Prostate gland (tissue), 2 donors: ENCODE data around the gene RNF114. TPM values are rescaled to one million over a fixed set of nuclear protein-coding genes. Genes with fewer than 3 reads are reported as not detected.
"Not testable (repeated sequence)": the region's sequence is repeated elsewhere in the genome, so short reads cannot be mapped to it uniquely, and the experiment has no call there.

ENCODE experiments used
- DNase-seq: peaks from one replicate; pipeline ENCODE4 v3.0.0-alpha.2; 2019; ENCODE audit warnings: low spot score
- H3K27ac ChIP-seq, 2 donors: fragments of 200-600 bp; sonication (generic); 2 replicates each; pipeline ENCODE4 v1.5.1; 2017 to 2019
- H3K27me3 ChIP-seq: fragments of 200-600 bp; sonication (generic); replicated peaks from 2 replicates; pipeline ENCODE4 v1.5.1; 2019; ENCODE audit not compliant: insufficient read depth
- H3K36me3 ChIP-seq, 2 donors: fragments of 200-600 bp; sonication (generic); 1 replicate in 1 of 2; 2 replicates in 1 of 2; pipeline versions ENCODE4 v1.5.1 to v1.8.1; 2017 to 2019
- H3K4me1 ChIP-seq: fragments of 200-600 bp; sonication (generic); replicated peaks from 2 replicates; pipeline ENCODE4 v1.5.1; 2019
- H3K4me3 ChIP-seq, 2 donors: fragments of 200-600 bp; sonication (generic); 2 replicates each; pipeline ENCODE4 v1.5.1; 2017 to 2019
- H3K9me3 ChIP-seq: fragments of 200-600 bp; sonication (generic); 2 replicates; pipeline ENCODE4 v1.5.1; 2017
- POLR2A ChIP-seq: fragments of 450-650 bp; IDR thresholded peaks from one replicate; pipeline ENCODE4 v1.6.1; 2016; ENCODE audit warnings: antibody characterized with exemption, mild to moderate bottlenecking
- POLR2AphosphoS5 ChIP-seq: sonication (generic); formaldehyde crosslinking; IDR thresholded peaks from one replicate; pipeline ENCODE4 v1.6.1; 2017; ENCODE audit warnings: antibody characterized with exemption
- WGBS: methylation state at CpG from one replicate; pipeline ENCODE4 v1.1.5; 2018; 5-methylcytosine and 5-hydroxymethylcytosine counted together
- intact Hi-C: fragments of 100-400 bp; cut with DNase I; formaldehyde crosslinking; loops from one replicate; pipeline ENCODE4 v1.14.2; 2022
- total RNA-seq, 2 donors: library from RNA; depleted of rRNA; stranded (reverse); fragments of >200 nt; gene quantifications; one replicate each; pipeline ENCODE4 v1.1.0, GENCODE V29; 2016
- TF ChIP-seq, protein P1 (sequence below), 4 experiments: fragments of 200-600 bp in 2 of 4; fragments of 450-650 bp in 2 of 4; sonication (generic) in 2 of 4; IDR thresholded peaks; 1 replicate in 3 of 4; 2 replicates in 1 of 4; pipeline ENCODE4 v1.5.1; 2016 to 2019; ENCODE audit warnings: antibody characterized with exemption in 4 of 4, mild to moderate bottlenecking in 2 of 4, moderate library complexity in 2 of 4

Gene RNF114
- total RNA-seq, 2 donors from 2014 or later = 166 to 239 TPM

DNA sequence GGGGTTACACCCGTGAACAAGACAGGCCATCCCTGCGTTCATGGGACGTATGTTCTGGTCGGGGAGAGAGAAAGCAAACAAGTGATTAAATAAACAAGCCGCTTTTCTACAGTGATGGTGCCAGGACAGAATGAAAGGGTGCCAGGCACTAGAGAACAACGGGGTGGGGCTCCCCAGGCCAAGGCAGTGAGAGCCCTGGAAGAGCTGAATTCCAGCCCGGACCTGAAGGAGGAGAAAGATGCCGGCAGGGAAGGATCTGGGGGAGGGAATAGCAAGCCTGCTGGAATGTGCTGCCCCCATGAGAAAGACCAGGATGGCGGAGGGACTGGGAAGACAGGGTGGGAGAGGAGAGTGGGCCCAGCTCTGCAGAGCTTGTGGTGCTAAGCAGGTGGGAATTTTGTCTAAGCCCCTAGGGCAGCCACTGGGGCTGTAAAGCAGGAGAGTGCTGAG lies 54.1 kb downstream of the RNF114 start:
- DNase-seq = peak; percentile 58
- peak overlapping the region; percentile 33 to 52 for H3K27ac ChIP-seq
- WGBS = 23% methylated on average over 9 of the region's 9 CpGs

DNA sequence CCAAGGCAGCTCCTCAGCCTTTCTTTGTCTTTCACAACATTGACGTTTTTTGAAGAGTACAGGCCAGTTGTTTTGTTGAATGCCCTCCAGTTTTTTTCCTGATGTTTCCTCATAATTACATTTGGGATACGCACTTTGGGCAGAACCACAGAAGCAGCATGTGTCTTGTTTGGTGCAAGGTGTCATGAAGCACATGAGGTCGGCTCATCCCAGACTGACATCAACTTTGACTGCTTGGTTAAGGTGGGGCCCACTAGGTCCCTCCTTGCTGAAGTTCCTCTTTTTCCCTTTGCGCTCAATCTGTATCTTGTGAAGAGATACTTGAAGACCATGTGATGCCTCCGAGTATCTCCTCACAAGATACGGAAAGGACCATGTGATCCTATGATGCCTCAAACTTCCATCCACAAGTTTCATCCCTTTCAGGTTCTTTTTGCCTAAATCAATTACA lies 57.1 kb downstream of the RNF114 start:
- H3K27ac ChIP-seq = no peak overlapping the region
- TF ChIP-seq POLR2A = no peak
- H3K9me3 ChIP-seq = no peaks in the 10 kb centered on the region
- 69% methylated on average over 6 of the region's 6 CpGs for WGBS
- no peak overlapping the region for H3K4me3 ChIP-seq
- peaks cover 7% of the 10 kb centered on the region for H3K4me1 ChIP-seq
- no peaks in the 10 kb centered on the region for H3K27me3 ChIP-seq
- intact Hi-C loops = no loop called here
- H3K36me3 ChIP-seq = no peaks in the 10 kb centered on the region
- no peak for DNase-seq

More for the DNA sequence above, 54.1 kb downstream of the RNF114 start:
- no peaks in the 10 kb centered on the region for H3K9me3 ChIP-seq
- intact Hi-C loops = no loop called here
- H3K27me3 ChIP-seq = no peaks in the 10 kb centered on the region
- no peaks in the 10 kb centered on the region for H3K36me3 ChIP-seq
- peak; percentile 23 for TF ChIP-seq POLR2AphosphoS5
- TF ChIP-seq, protein P1, sequence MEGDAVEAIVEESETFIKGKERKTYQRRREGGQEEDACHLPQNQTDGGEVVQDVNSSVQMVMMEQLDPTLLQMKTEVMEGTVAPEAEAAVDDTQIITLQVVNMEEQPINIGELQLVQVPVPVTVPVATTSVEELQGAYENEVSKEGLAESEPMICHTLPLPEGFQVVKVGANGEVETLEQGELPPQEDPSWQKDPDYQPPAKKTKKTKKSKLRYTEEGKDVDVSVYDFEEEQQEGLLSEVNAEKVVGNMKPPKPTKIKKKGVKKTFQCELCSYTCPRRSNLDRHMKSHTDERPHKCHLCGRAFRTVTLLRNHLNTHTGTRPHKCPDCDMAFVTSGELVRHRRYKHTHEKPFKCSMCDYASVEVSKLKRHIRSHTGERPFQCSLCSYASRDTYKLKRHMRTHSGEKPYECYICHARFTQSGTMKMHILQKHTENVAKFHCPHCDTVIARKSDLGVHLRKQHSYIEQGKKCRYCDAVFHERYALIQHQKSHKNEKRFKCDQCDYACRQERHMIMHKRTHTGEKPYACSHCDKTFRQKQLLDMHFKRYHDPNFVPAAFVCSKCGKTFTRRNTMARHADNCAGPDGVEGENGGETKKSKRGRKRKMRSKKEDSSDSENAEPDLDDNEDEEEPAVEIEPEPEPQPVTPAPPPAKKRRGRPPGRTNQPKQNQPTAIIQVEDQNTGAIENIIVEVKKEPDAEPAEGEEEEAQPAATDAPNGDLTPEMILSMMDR (IDR thresholded peaks at IDR 0.05) = no peak
- no peak overlapping the region for H3K4me3 ChIP-seq
- H3K4me1 ChIP-seq = peaks cover 7% of the 10 kb centered on the region

DNA sequence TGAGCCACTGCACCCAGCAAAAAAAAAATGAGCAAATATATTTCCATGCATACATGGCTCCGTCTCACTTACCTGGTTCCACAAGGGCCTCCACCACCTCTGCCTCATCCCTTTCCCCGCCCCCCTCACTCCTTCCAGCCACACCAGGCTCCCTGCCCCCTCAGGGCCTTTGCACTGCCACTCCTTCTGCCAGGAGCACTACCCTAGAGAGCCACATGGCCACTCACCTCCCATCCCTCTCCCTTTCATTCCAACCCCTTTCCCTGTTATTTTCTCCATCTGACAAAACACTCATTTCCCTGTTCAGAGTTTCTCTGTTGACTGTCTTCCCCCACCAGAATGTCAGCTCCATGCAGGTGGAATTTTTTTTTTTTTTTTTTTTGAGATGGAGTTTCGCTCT lies 59.4 kb downstream of the RNF114 start:
- H3K4me1 ChIP-seq = no peaks in the 10 kb centered on the region
- H3K9me3 ChIP-seq = no peaks in the 10 kb centered on the region
- DNase-seq = no peak
- WGBS = 93% methylated on average over 3 of the region's 3 CpGs
- intact Hi-C loops = no loop called here
- no peaks in the 10 kb centered on the region for H3K36me3 ChIP-seq
- no peak overlapping the region for H3K4me3 ChIP-seq
- no peak overlapping the region for H3K27ac ChIP-seq
- TF ChIP-seq, protein P1 (IDR thresholded peaks at IDR 0.05) = no peak
- TF ChIP-seq POLR2AphosphoS5 (no peak), POLR2A (no peak)
- no peaks in the 10 kb centered on the region for H3K27me3 ChIP-seq

DNA sequence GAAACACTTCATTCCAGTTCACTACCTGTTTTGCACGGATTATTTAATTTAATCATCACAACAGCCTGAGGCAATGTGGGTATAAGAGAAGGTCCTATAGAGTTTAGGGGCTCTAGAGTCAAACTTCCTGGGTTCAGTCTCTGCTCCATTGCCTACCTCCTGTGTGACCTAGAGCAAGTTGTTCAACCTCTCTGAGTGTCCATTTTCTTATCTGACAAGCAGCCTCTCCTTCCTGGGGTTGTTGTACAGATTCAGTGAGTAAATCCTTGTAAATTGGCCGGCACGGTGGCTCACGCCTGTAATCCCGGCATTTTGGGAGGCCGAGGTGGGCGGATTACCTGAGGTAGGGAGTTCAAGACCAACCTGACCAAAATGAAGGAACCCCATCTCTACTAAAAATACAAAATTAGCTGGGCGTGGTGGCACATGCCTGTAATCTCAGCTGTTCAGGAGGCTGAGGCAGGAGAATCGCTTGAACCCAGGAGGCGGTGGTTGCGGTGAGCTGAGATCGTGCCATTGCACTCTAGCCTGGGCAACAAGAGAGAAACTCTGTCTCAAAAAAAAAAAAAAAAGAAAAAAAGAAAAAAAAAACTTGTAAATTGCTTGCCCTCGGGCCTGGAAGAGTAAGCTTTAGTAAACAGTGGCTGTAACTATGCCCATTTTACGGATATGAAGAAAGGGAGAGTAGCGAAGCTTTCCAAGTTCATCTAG lies 62.4 kb downstream of the RNF114 start:
- H3K36me3 ChIP-seq, H3K27me3 ChIP-seq, H3K9me3 ChIP-seq, H3K27ac ChIP-seq, H3K4me3 ChIP-seq, intact Hi-C loops, DNase-seq, H3K4me1 ChIP-seq: not testable (repeated sequence)
- 79% methylated on average over 15 of the region's 15 CpGs for WGBS

DNA sequence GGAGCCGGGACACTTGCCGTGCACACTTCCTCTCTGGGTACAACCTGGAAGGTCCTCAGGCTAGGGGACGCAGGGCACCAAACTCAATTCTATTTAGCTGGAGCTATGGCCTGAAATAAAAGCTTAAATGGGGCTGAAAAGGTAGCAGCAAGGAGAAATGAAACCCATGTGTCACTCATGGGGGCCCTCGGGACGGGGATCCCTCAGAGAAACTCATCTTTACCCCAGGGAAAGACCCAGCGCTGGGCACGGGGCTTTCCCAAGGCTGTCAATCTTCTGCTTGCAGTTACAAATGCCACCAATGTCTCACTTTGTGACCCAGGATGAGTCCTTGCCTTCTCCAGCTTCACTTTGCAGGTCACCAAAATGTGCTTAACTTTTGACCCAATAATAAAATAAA lies 63.1 kb downstream of the RNF114 start:
- 70% methylated on average over 7 of the region's 7 CpGs for WGBS
- Histone ChIP-seq H3K27me3 (no peaks in the 10 kb centered on the region), H3K9me3 (no peaks in the 10 kb centered on the region), H3K4me3 (no peak overlapping the region), H3K4me1 (no peaks in the 10 kb centered on the region), H3K36me3 (no peaks in the 10 kb centered on the region), H3K27ac (no peak overlapping the region)
- no peak for TF ChIP-seq POLR2A
- DNase-seq = no peak
- intact Hi-C loops = no loop called here

DNA sequence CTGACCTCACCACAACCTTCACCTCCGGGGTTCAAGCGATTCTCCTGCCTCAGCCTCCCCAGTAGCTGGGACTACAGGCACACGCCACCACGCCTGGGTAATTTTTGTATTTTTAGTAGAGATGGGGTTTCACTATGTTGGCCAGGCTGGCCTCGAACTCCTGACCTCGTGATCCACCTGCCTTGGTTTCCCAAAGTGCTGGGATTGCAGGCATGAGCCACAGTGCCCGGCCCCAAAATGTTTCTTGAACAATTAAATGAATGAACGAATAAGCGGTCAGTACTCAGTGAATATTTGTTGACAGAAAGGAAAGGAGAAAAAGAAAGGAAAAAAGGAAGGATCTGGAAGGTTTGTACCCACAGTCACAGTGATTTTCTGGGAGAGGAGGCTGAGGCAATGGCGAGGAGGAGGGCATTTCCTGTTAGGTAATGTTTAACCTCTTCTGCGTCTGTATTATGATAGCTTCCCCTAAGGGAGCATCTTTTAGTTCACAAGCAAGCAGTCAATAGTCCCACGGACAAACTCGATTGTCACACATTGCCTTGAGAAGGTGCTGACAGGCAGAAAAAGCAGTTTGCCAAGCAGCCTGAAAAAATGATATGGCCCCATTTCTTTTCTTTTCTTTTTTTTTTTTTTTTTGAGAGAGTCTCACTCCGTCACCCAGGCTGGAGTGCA lies 64.5 kb downstream of the RNF114 start:
- H3K36me3 ChIP-seq, H3K4me1 ChIP-seq, H3K4me3 ChIP-seq, H3K27me3 ChIP-seq, intact Hi-C loops, H3K27ac ChIP-seq, DNase-seq, H3K9me3 ChIP-seq: not testable (repeated sequence)
- 76% methylated on average over 14 of the region's 14 CpGs for WGBS
